HepG2 (cell line): Measurements from ENCODE around the gene GFY. TPM values are rescaled to one million over a fixed set of nuclear protein-coding genes. Genes with fewer than 3 reads are reported as not detected.

ENCODE experiments used
- ELF4 ChIP-seq: sonication (generic); formaldehyde crosslinking; IDR thresholded peaks from 2 replicates; pipeline ENCODE4 v1.5.0; 2020; ENCODE audit warnings: missing genetic modification reagents, mild to moderate bottlenecking, moderate library complexity, borderline replicate concordance
- ETV6 ChIP-seq: sonication (generic); formaldehyde crosslinking; conservative IDR thresholded peaks from 2 replicates; pipeline ENCODE4 v1.4.0; 2020; ENCODE audit warnings: missing genetic modification reagents
- IRX3 ChIP-seq: sonication (generic); formaldehyde crosslinking; IDR thresholded peaks from 2 replicates; pipeline ENCODE4 v1.8.1; 2023; ENCODE audit warnings: mild to moderate bottlenecking, low read depth, missing genetic modification reagents, borderline replicate concordance
- ISX ChIP-seq: sonication (generic); formaldehyde crosslinking; conservative IDR thresholded peaks from 2 replicates; pipeline ENCODE4 v1.5.0; 2020; ENCODE audit warnings: missing genetic modification reagents
- NFYC ChIP-seq: IDR thresholded peaks from 2 replicates; pipeline ENCODE4 v1.6.1; 2016; ENCODE audit warnings: missing genetic modification reagents, missing compliant biosample characterization
- POLR2G ChIP-seq: fragments of 200-400 bp; formaldehyde crosslinking; IDR thresholded peaks from 2 replicates; pipeline ENCODE4 v1.6.1; 2018; ENCODE audit warnings: mild to moderate bottlenecking, low read depth, low read length, moderate library complexity
- RFX5 ChIP-seq: IDR thresholded peaks from 2 replicates; pipeline ENCODE4 v1.6.1; 2011; ENCODE audit warnings: low read depth, low read length, improper control_type of control experiment
- SNAPC2 ChIP-seq: sonication (generic); formaldehyde crosslinking; IDR thresholded peaks from 2 replicates; pipeline ENCODE4 v1.8.1; 2022; ENCODE audit warnings: mild to moderate bottlenecking, missing genetic modification reagents
- SP4 ChIP-seq: sonication (generic); formaldehyde crosslinking; IDR thresholded peaks from 2 replicates; pipeline ENCODE4 v1.8.1; 2023; ENCODE audit warnings: mild to moderate bottlenecking, missing genetic modification reagents
- ZBTB21 ChIP-seq: sonication (generic); formaldehyde crosslinking; IDR thresholded peaks from 2 replicates; pipeline ENCODE4 v1.4.0; 2020; ENCODE audit warnings: missing genetic modification reagents
- ZNF629 ChIP-seq: sonication (generic); formaldehyde crosslinking; conservative IDR thresholded peaks from 2 replicates; pipeline ENCODE4 v1.5.0; 2020; ENCODE audit warnings: missing genetic modification reagents
- polyA plus RNA-seq, 8 experiments: library from polyadenylated mRNA; depleted of rRNA in 3 of 8; stranded (reverse) in 7 of 8; unstranded in 1 of 8; fragments of >200 nt; fragmentation: Illumina TruSeq in 4 of 8; extraction: Trizol in 4 of 8; gene quantifications; 2 replicates each; pipeline versions ENCODE4 v1.2.1 to v1.2.3, GENCODE V29; 2011 to 2016; ENCODE audit warnings: low read depth in 4 of 8, missing spikeins in 1 of 8, mixed read lengths in 1 of 8; ENCODE audit not compliant: insufficient read depth in 1 of 8
- total RNA-seq, 5 experiments: library from RNA; depleted of rRNA; stranded (reverse); fragments of >200 nt; fragmentation: Illumina TruSeq; extraction: Trizol; gene quantifications; 2 replicates each; pipeline ENCODE4 v1.2.3, GENCODE V29; 2016; ENCODE audit warnings: low read depth in 1 of 5
- TF ChIP-seq, protein P1 (sequence below): sonication (generic); formaldehyde crosslinking; IDR thresholded peaks from 2 replicates; pipeline ENCODE4 v1.5.1; 2020; ENCODE audit warnings: mild to moderate bottlenecking, missing genetic modification reagents, moderate library complexity
- TF ChIP-seq, protein P2 (sequence below): sonication (generic); formaldehyde crosslinking; IDR thresholded peaks from 2 replicates; pipeline ENCODE4 v1.5.0; 2020; ENCODE audit warnings: mild to moderate bottlenecking, missing genetic modification reagents, moderate library complexity
- TF ChIP-seq, protein P3 (sequence below): sonication (generic); formaldehyde crosslinking; IDR thresholded peaks from 2 replicates; pipeline ENCODE4 v1.9.0; 2021; ENCODE audit warnings: missing genetic modification reagents, borderline replicate concordance
- TF ChIP-seq, protein P4 (sequence below): sonication (generic); formaldehyde crosslinking; IDR thresholded peaks from 2 replicates; pipeline ENCODE4 v1.8.1; 2023; ENCODE audit warnings: mild to moderate bottlenecking, inconsistent platforms, moderate library complexity, missing genetic modification reagents, borderline replicate concordance

GFY gene
- total and polyA plus RNA-seq, 2 of the 13 experiments (the other 11 are each of a cell fraction or from before 2014, with no cell fraction given): not detected

DNA sequence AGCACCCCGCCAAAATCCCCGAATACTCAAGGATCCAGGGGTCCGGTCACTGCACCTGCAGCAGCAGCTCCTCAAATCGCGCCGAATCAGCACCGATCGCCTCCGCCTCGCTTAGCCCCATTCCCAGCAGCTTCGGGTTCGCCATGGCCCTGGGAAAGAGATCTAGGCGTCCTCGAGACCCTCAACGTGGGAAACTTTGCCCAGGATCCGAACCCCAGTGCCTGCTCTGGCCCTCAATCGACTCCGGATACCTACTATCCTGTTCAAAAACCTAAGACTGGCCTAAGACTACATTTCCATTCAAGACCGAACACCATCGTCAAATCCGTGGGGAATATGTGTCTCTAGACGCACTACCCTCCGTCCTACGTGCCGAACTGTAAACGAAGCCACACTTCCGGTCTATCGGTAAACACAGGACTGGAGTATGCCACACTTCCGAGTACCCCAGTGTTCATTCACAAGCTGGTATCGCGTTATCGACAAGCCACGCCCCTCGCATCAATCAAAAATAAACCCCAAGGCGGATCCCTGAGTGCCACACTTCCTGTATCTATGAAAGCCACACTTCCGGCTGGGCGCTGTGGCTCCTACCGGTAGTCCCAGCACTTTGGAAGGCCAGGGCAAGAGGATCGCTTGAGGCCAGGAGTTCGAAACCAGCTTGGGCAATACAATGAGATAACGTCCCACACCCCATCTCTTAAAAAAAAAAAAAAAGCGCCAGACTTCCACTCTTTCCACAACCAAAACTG is 26.4 kb downstream of the GFY start, which contains the start of gene PIH1D1 (continued):
- TF ChIP-seq SP4 (CRISPR knock-in tag) (peak; percentile 78), ISX (CRISPR knock-in tag) (no peak), NFYC (no peak; the same call in 1 of the 2 replicates), ELF4 (peak; percentile 62; the same call in 1 of the 2 replicates), POLR2G (peak; percentile 93), ZNF629 (CRISPR knock-in tag) (no peak), IRX3 (peak; percentile 26; the same call in 1 of the 2 replicates), ZBTB21 (no peak), SNAPC2 (CRISPR knock-in tag) (peak; percentile 43; the same call in 1 of the 2 replicates), RFX5 (no peak), ETV6 (CRISPR knock-in tag) (peak; percentile 66; the same call in 1 of the 2 replicates)
- TF ChIP-seq, protein P1, sequence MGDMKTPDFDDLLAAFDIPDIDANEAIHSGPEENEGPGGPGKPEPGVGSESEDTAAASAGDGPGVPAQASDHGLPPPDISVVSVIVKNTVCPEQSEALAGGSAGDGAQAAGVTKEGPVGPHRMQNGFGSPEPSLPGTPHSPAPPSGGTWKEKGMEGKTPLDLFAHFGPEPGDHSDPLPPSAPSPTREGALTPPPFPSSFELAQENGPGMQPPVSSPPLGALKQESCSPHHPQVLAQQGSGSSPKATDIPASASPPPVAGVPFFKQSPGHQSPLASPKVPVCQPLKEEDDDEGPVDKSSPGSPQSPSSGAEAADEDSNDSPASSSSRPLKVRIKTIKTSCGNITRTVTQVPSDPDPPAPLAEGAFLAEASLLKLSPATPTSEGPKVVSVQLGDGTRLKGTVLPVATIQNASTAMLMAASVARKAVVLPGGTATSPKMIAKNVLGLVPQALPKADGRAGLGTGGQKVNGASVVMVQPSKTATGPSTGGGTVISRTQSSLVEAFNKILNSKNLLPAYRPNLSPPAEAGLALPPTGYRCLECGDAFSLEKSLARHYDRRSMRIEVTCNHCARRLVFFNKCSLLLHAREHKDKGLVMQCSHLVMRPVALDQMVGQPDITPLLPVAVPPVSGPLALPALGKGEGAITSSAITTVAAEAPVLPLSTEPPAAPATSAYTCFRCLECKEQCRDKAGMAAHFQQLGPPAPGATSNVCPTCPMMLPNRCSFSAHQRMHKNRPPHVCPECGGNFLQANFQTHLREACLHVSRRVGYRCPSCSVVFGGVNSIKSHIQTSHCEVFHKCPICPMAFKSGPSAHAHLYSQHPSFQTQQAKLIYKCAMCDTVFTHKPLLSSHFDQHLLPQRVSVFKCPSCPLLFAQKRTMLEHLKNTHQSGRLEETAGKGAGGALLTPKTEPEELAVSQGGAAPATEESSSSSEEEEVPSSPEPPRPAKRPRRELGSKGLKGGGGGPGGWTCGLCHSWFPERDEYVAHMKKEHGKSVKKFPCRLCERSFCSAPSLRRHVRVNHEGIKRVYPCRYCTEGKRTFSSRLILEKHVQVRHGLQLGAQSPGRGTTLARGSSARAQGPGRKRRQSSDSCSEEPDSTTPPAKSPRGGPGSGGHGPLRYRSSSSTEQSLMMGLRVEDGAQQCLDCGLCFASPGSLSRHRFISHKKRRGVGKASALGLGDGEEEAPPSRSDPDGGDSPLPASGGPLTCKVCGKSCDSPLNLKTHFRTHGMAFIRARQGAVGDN (CRISPR knock-in tag): peak; percentile 86
- TF ChIP-seq, protein P2, sequence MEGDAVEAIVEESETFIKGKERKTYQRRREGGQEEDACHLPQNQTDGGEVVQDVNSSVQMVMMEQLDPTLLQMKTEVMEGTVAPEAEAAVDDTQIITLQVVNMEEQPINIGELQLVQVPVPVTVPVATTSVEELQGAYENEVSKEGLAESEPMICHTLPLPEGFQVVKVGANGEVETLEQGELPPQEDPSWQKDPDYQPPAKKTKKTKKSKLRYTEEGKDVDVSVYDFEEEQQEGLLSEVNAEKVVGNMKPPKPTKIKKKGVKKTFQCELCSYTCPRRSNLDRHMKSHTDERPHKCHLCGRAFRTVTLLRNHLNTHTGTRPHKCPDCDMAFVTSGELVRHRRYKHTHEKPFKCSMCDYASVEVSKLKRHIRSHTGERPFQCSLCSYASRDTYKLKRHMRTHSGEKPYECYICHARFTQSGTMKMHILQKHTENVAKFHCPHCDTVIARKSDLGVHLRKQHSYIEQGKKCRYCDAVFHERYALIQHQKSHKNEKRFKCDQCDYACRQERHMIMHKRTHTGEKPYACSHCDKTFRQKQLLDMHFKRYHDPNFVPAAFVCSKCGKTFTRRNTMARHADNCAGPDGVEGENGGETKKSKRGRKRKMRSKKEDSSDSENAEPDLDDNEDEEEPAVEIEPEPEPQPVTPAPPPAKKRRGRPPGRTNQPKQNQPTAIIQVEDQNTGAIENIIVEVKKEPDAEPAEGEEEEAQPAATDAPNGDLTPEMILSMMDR (CRISPR knock-in tag): peak; percentile 23; the same call in 1 of the 2 replicates
- TF ChIP-seq, protein P3, sequence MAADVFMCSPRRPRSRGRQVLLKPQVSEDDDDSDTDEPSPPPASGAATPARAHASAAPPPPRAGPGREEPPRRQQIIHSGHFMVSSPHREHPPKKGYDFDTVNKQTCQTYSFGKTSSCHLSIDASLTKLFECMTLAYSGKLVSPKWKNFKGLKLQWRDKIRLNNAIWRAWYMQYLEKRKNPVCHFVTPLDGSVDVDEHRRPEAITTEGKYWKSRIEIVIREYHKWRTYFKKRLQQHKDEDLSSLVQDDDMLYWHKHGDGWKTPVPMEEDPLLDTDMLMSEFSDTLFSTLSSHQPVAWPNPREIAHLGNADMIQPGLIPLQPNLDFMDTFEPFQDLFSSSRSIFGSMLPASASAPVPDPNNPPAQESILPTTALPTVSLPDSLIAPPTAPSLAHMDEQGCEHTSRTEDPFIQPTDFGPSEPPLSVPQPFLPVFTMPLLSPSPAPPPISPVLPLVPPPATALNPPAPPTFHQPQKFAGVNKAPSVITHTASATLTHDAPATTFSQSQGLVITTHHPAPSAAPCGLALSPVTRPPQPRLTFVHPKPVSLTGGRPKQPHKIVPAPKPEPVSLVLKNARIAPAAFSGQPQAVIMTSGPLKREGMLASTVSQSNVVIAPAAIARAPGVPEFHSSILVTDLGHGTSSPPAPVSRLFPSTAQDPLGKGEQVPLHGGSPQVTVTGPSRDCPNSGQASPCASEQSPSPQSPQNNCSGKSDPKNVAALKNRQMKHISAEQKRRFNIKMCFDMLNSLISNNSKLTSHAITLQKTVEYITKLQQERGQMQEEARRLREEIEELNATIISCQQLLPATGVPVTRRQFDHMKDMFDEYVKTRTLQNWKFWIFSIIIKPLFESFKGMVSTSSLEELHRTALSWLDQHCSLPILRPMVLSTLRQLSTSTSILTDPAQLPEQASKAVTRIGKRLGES (CRISPR knock-in tag): no peak
- TF ChIP-seq, protein P4, sequence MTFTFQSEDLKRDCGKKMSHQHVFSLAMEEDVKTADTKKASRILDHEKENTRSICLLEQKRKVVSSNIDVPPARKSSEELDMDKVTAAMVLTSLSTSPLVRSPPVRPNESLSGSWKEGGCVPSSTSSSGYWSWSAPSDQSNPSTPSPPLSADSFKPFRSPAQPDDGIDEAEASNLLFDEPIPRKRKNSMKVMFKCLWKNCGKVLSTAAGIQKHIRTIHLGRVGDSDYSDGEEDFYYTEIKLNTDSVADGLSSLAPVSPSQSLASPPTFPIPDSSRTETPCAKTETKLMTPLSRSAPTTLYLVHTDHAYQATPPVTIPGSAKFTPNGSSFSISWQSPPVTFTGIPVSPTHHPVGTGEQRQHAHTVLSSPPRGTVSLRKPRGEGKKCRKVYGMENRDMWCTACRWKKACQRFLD: no peak; the same call in 1 of the 2 replicates
